ENCODE results near the gene CARMIL1. TPM values are rescaled to one million over a fixed set of nuclear protein-coding genes. Genes with fewer than 3 reads are reported as not detected.

The CARMIL1 gene
- total and polyA plus RNA-seq, 2 of the 8 experiments (the other 6 are each of a cell fraction or from before 2014, with no cell fraction given) = 20.3 to 40.4 TPM

- POLR2A ChIA-PET (ENCODE audit: partially characterized antibody) = no interaction called here
Observed at GRCh38 chr6:25447570-25447929, 168.4 kb downstream of the CARMIL1 start.

More at GRCh38 chr6:25447570-25447929, 168.4 kb downstream of the CARMIL1 start:
- CTCF ChIA-PET (ENCODE audit: partially characterized antibody) = interaction anchor here (1.2 kb wide), 1 partner anchor 169 kb away, joined by 3 read pairs; no protein-coding TSS in a partner anchor
- Histone ChIP-seq H3K36me3 (ENCODE audit: control insufficient read depth in 2 of 4, insufficient read depth in 4 of 4, low read length in 3 of 4) (peaks cover 0 to 6% (median 0%) of the 10 kb centered on the region in 4 experiments; a peak in 1 of 8 replicates), H3K4me3 (ENCODE audit: extremely low read depth in 1 of 4, insufficient read depth in 2 of 4, low read depth in 3 of 4, low read length in 4 of 4) (no peak overlapping the region), H2AK5ac (ENCODE audit: low read depth, low read length) (no peak overlapping the region), H2BK15ac (ENCODE audit: low read length) (peak overlapping the region; percentile 13; the same call in 1 of the 2 replicates), H4K5ac (ENCODE audit: insufficient read length, low read depth, low read length) (no peak overlapping the region), H3K14ac (ENCODE audit: insufficient read length) (no peak overlapping the region), H3K79me1 (ENCODE audit: low read depth, low read length) (peaks cover 5% of the 10 kb centered on the region), H3K4me1 (replicated peaks in 1 of 4; ENCODE audit: control insufficient read depth in 3 of 4, insufficient read depth in 4 of 4, low read length in 3 of 4) (peaks cover 11 to 18% (median 15%) of the 10 kb centered on the region in 4 experiments; a peak in 6 of 7 replicates), H3K9me3 (ENCODE audit: insufficient read depth in 2 of 2, low read depth in 1 of 2, low read length in 1 of 2) (0 out of 4 replicates have a peak, but pooled peaks cover 0 to 3% of the 10 kb centered on the region in 2 experiments), H3K27me3 (replicated peaks in 1 of 4; ENCODE audit: control insufficient read depth in 3 of 4, extremely low read depth in 1 of 4, insufficient read depth in 3 of 4, low read length in 3 of 4) (no peaks in the 10 kb centered on the region), H2BK5ac (ENCODE audit: low read depth, low read length) (0 out of 2 replicates have a peak overlapping the region, but pooled peaks have one; percentile 36), H3K23me2 (ENCODE audit: low read depth, low read length) (no peaks in the 10 kb centered on the region), H3K4ac (replicated peaks; ENCODE audit: insufficient read length, low read depth, low read length) (no peak overlapping the region), H2BK12ac (ENCODE audit: low read depth, low read length) (no peak overlapping the region), H2BK20ac (ENCODE audit: low read length) (no peak overlapping the region), H3K18ac (ENCODE audit: extremely low read depth, low read length) (0 out of 2 replicates have a peak overlapping the region, but pooled peaks have one; percentile 7), H4K8ac (ENCODE audit: extremely low read depth, insufficient read depth, low read length) (no peak overlapping the region), H2BK120ac (replicated peaks; ENCODE audit: low read depth, low read length) (no peak overlapping the region), H4K20me1 (replicated peaks in 1 of 2; ENCODE audit: control insufficient read depth in 1 of 2, insufficient read depth in 2 of 2, low read length in 2 of 2) (no peaks in the 10 kb centered on the region), H3K56ac (replicated peaks; ENCODE audit: insufficient read length, low read depth, low read length) (no peak overlapping the region), H3K9ac (replicated peaks in 1 of 4; ENCODE audit: extremely low read depth in 1 of 4, low read depth in 3 of 4, low read length in 3 of 4) (no peak overlapping the region), H3K79me2 (ENCODE audit: control insufficient read depth in 1 of 2, insufficient read depth in 2 of 2, low read length in 2 of 2) (no peaks in the 10 kb centered on the region), H4K91ac (replicated peaks; ENCODE audit: insufficient read length, low read length) (no peak overlapping the region), H3K23ac (ENCODE audit: insufficient read length) (no peak overlapping the region), H3K4me2 (ENCODE audit: insufficient read depth in 1 of 2, low read depth in 2 of 2, low read length in 2 of 2) (no peak overlapping the region), H3K27ac (ENCODE audit: low read depth, low read length) (no peak overlapping the region), H2AFZ (ENCODE audit: low read length) (no peak overlapping the region)
- TF ChIP-seq HDAC6 (IDR thresholded peaks at IDR 0.05; ENCODE audit: low read depth, low read length) = no peak
- TF ChIP-seq EGR1 (IDR thresholded peaks at IDR 0.05; ENCODE audit: borderline replicate concordance, low read depth, low read length) = no peak
- TF ChIP-seq RFX5 (IDR thresholded peaks at IDR 0.05; ENCODE audit: borderline replicate concordance, low read depth, low read length) = no peak
- TF ChIP-seq EZH2 (IDR thresholded peaks at IDR 0.05; ENCODE audit: low read depth, low read length, severe bottlenecking) = no peak
- no peak for TF ChIP-seq TEAD4 (IDR thresholded peaks at IDR 0.05; ENCODE audit: low read depth, low read length)
- no peak for TF ChIP-seq KDM1A (IDR thresholded peaks at IDR 0.05; ENCODE audit: borderline replicate concordance, low read length)
- no peak for TF ChIP-seq BCL11A (IDR thresholded peaks at IDR 0.05; ENCODE audit: low read depth in 2 of 2, low read length in 2 of 2)
- TF ChIP-seq GABPA (IDR thresholded peaks at IDR 0.05; ENCODE audit: borderline replicate concordance, insufficient read depth, low read length) = no peak
- no peak for TF ChIP-seq TAF7 (optimal IDR thresholded peaks at IDR 0.05; ENCODE audit: borderline replicate concordance, low read depth, low read length)
- TF ChIP-seq TAF1 (IDR thresholded peaks at IDR 0.05; ENCODE audit: low read depth, low read length) = no peak
- no peak for TF ChIP-seq NRF1 (IDR thresholded peaks at IDR 0.05; ENCODE audit: low read depth, low read length)
- no peak for TF ChIP-seq SIRT6 (IDR thresholded peaks at IDR 0.05; ENCODE audit: low read length)
- no peak for TF ChIP-seq POLR2AphosphoS5 (IDR thresholded peaks at IDR 0.05; ENCODE audit: low read depth, low read length)
- TF ChIP-seq SUZ12 (IDR thresholded peaks at IDR 0.05; ENCODE audit: low read length) = no peak
- no peak for TF ChIP-seq BACH1 (IDR thresholded peaks at IDR 0.05; ENCODE audit: low read length)
- FAIRE-seq (no peak), DNase-seq (ENCODE audit: low read depth in 1 of 2, low spot score in 2 of 2) (no peak)
- 92% methylated on average over 1 of the region's 1 CpG; no CpG with 5 or more reads in 1 of the 2 experiments for WGBS, 2 experiments (ENCODE audit: extremely low coverage in 1 of 2, insufficient coverage in 1 of 2, insufficient read length in 1 of 2, insufficient replicate concordance in 2 of 2, low coverage in 1 of 2, low lambda C conversion rate in 2 of 2, missing lambda C conversion rate in 1 of 2)

Data from H1 (cell line).